GM19455 (cell line): ENCODE measurements around the gene RAB11FIP2.
A peak's percentile ranks its signal among the peaks of the same experiment; 100 is the strongest.

Experiments
- ATAC-seq: cut with Tn5 transposase; IDR thresholded peaks from one replicate; pipeline ENCODE4 v1.9.1; 2021; ENCODE audit not compliant: unreplicated experiment

RAB11FIP2 gene

DNA sequence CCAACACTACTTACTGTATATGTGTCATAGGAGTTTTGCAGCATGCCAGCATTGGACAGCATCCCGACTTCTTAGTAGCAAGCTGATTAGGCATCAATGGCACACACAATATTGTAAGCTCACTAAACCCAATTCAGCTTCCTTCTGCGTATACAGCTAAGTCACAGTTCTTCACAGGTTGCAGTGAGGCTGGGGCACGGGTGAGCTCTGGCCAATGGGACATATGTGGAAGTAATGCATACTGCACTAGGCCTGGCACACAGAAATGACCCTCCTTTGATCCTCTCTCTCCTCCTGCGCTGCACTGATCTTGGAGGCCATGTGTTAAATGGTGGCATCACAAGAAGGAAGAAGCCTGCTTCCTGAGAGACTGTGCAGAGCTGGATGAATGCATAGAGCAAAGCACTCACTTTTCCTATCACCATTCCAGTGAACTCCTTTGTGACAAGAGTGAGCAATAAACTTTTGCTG is 11.9 kb downstream of the RAB11FIP2 start:
- no peak for ATAC-seq

DNA sequence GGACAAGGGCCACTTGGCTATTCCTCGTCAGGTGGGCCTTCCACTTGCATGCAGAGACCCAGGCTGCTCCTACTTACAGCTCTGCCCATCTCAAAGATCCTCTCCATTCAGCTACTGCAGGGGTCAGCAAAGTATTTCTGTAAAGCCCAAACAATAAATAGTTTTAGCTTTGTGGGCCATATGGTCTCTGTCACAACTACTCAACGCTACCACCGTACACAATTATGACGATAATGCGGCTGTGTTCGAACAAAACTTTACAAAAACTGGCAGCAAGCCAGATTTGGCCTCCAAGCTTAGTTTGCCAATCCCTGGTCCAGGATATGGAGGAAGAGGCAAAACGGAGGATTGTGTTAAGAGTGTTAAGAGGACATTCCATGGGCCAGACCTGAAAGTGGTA is 12.8 kb downstream of the RAB11FIP2 start:
- ATAC-seq: no peak

DNA sequence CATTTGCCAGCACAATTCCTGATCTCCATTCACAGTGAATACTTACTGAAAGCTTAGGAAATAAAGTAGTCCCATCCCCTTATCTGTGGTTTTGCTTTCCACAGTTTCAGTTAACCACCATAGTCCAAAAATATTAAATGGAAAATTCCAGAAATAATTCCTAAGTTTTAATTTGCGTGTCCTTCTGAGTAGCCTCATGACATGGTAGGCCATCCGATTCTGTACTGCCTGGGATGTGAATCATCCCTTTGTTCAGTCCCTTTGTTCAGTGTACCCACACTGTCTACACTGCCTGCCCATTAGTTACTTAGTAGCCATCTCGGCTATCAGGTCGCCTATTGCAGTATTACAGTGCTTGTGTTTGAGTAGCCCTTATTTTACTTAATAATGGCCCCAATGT is 14.2 kb downstream of the RAB11FIP2 start:
- ATAC-seq: no peak

DNA sequence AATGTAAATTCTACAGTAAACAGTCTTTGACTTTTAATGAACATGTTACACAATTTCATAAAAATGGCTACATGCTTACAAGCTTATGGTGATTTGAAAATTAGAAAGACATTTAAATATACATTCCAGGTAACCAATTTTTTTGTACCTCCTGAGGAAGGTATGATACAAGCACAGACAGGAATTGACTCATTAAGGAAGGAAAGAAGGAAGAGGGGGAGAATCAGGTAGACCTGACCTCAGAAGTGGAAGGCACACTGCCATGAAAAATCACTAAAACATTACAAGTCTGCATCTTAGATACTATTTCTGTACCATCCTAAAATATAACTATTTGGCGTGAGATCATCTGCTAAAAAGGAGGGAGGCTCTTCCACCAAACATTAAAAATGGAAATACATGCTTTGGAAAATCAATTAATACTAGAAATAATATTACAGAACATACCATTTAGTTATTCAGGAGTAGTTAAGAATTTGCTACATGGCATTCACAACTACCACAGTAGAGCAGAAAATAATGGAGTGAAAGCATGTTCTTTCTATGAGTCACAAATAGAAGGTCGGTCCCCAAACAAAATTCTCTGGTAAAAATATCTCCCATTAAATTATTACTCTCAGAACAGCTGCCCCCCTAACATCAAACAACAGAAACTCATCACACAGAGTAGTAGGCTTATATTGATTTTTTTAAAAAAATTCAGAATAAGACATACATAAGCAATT is 15.2 kb downstream of the RAB11FIP2 start:
- ATAC-seq: no peak

DNA sequence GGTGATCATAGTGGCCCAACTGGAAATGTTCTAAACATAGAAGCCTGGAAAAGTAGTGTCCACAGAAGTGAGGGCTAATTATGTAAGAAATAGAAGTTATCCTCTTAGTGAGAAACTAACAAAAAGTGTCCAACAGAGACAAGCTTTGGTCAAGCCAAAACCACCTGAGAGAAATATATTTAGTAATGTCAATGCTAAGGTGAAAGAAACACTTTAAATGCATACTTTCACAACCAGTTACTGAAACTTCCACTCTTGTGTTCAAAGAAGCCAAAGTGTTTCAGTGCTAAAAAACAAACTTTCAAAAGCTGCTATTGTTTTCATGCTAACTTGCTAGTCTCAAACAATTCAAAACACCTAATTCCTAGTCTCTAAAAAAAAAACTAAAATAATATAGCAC is 18.1 kb downstream of the RAB11FIP2 start:
- peak; percentile 99 for ATAC-seq

DNA sequence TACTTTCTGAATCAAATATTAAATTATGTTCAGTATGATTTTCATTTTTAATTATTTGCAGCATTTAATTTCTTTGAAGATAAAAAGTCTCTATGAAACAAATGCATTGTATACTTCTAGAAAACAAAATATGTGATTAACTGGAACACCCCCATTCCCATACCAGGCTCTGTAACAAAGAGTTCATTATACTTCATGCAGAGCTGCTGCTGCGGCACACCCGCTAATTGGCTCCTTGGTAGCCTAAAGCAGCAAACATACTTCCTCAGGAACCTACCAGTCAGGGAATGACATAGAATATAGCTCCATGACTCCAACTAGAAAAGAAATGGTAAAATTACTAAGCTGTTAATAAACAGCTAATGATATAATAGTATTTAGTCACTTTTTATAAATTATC is 19.3 kb downstream of the RAB11FIP2 start:
- no peak for ATAC-seq

DNA sequence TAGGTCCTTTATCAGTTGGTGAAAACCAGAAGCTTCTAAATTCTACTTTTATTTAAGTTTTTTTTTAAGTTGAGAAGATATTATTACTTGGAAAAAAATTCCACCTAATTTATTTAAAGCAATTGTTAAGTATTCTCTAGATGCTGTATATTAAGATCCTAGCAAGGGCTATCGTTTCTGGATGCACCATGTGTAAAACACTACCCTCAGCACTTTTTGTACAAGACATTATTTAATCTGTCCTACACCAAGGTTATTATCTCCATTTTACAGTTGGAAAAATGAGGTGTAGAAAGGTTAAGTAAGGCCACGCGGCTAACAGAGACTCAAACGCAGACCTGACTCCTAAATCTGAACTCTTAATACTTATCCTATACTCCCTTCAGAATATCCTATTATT is 19.8 kb downstream of the RAB11FIP2 start:
- no peak for ATAC-seq

DNA sequence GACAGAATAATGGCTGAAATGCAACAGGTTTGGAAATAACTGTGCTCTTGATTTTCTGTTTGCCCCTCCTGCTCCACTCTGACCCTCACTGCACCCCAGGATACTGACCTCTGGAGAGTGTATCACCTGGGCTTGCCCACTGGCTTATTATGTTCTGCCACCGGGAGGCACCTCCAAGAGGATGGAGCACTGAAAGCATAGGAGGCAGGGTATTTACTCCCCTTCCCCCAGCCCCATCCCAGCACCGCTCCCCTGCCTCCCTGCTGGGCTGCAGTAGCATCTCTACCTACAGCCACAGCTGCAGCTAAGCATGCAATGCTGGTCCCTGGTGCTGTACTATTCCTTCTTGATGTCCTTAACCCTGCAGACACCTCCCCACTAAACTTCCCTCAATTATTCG is 26.4 kb downstream of the RAB11FIP2 start:
- ATAC-seq: no peak

DNA sequence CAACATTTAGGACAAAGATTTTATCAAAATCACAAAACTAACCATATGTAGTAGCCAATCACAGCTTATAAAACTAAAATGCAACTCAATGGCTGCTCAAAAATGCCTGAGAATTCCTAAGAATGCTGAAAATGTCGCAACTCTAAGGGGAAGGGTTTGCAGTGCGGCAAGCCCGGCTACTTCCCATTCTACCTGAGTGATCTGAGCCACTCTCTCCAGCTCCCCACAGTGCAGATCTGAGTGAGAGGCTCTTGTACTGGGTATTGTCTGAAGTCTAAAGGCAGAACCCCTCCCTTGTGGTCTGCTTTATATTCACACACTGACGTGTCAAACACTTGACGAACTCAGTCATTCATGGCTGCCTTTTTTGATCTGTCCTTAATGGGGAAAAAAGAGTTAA is 28.9 kb downstream of the RAB11FIP2 start:
- ATAC-seq: no peak

DNA sequence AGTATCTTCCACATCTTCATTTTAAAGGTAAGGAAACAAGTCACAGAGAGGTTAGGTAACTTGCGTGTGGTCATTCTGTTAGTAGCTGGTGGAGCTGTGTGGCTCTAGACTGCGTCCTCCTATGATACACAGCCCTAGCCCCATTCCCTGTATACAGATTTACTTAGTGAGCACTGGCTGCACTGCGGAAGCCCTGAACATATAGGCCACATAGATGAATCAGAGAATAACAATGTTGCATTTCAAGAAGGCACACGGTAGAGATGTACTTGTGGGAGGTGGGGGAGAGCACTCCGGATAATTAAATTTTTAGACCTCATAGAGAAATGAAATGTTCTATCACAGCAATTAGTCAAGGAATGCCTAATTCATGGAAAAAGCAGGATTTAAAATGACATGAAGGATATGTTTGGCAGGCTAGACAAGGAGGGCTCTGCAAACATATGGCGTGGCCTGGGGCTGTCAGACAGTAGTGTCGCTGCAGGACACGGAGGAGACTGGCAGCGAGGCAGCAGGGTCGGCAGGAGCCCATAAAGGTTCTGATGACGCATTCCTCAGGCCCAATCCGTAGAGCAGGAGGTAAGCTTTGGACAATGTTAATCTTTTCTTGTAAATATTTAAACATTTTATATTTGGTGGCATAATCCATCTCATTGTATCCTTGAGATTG is 29.5 kb downstream of the RAB11FIP2 start:
- no peak for ATAC-seq

DNA sequence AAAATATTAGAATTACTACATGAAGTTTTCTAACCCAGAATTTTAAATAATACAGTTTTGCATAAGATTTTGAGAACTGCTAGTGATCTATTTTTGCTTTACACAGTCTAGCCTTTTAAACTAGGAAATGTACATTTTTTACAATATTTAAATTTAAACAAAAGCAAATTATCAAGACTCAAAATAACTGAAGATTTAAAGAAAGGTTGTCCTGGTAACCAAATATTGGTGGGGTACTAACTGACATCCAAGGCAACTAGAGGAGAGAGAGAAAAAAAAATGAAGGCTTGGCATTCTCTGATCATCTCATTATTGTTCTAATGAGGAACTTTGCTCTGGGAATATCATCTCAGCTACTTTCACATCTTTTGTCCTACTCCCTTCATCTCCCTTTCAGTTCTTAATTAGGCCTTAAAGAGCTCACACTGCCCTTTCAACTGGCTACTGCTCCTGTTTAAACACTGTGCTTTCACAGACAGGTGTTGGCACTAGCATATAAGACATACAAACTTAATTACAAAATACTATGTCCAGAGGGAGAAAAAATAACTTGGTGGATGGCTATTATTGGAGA is 33.7 kb downstream of the RAB11FIP2 start:
- ATAC-seq: no peak

DNA sequence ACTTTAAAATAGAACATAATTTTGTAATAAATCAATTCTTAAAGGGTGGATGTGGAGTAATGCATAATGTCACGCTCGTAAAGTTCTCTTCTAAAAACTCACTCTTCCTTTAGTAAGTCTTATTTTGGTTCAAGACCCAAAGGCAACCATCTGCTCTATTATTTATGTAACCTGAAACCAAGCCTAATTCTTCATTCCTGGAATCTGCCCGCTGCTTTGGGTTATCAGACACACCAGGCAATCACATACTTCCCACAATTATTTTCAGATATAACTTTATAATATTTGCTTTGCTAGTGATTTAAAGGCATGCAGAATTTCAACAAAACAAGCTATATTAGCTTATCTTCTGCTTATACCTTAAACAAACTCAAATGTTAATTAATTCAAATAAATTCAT is 39.0 kb downstream of the RAB11FIP2 start:
- ATAC-seq: no peak

DNA sequence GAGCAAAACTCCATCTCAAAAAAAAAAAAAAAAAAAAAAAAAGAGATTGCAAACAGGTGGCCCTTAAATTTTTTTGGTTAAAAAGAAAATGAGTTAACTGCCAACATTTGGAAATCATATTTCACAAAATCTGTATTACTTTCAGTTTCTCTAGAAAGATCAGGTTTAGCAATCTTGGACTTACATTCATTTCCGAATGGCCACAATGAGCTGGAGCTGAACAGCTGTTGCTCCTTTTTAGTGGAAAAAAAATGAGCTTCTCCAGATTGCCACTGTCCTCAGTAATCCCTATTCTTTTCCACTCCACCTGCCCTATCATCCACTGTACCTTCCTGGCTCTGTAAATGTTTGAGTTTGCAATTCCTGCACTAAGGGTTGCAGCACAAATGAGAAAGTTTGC is 43.6 kb downstream of the RAB11FIP2 start:
- ATAC-seq: no peak

DNA sequence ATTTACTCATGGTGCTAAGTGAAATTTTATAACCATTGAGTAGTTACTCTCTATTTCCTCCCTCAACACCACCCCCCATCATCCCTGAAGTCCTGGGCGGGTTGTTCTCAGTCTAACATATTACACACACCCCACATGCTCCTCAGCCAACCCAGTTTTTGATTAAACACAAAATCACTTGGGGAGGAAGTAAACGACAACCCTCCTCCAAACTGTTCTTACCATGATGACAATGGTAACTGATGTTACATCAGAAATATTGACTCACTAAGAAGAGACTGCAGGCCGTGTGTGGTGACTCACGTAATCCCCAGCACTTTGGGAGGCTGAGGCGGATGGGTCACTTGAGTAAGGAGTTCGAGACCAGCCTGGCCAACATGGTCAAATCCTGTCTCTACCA is 44.2 kb downstream of the RAB11FIP2 start:
- no peak for ATAC-seq

DNA sequence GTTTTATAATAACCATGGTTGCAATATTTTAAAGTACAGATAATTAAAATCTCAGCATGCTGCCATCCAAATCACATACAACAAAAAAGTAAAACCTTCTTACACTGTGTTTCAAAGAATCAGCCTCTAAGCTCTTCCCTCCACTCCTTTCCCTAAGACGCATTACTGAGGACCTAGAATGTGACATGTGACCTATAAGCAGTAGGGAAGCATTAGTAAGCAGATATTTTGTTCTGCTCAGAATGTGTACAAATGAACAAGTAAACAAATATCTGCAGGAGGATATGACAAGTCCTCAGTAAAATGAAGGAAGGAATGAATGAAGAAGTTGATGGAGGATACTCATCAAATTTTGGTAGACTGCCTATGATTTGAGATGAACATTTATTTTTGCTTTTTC is 49.1 kb downstream of the RAB11FIP2 start:
- ATAC-seq: no peak

DNA sequence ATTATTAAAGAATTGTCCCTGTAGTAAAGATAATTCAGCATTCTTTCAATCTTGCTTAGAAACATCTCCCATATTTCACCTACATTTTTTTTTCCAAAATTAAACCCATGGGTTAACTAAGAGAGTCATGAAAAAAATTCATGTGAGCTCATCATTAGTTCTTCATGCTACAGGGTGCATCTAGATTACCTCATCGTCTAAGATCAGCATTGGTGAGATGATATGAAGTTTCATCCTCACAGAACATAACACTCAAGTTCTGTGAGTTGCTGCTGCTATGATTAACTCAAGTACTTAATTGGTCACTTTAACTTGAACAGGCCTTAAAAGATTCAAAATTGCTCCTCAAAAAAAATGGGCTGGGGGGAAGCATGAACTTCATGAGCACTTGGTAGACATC is 50.0 kb downstream of the RAB11FIP2 start:
- ATAC-seq: no peak

DNA sequence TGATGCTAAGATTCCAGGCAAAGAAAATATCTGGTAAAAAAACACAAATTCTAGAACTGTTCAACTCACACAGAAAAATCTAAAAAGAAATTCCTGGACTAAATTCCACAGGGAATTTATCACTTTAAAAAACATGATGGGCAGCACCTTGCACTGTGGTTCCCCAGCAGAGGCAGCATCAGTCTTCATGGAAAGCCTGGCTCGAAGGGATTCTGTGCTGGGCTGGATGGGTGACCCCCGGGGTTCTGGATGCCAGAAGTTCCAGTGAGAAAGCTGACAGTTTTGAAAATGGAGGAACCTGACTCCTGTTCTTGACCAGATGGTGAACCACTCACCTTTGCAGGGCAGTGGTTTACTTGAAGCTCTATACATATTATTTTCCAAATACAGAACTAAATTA is 52.0 kb downstream of the RAB11FIP2 start:
- no peak for ATAC-seq

DNA sequence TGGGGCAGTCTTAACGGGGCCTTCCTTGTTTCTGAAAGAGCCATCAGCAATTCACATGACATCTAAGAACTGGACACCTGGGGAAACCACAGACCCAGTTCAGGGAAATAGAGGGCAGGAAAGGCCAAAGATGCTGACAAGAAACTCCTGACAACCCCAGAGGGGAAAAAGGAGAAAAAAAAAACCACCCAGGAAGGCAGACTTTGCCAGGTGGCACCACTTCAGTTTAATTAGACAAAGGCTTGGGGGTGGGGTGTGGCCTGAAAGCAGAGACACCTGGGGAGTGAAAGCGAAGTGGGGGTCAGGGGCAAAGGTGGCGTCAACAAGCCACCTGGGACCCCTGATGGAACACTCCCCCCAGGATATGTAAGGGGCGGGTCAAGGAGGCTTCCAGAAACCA is 53.6 kb downstream of the RAB11FIP2 start:
- ATAC-seq: no peak

DNA sequence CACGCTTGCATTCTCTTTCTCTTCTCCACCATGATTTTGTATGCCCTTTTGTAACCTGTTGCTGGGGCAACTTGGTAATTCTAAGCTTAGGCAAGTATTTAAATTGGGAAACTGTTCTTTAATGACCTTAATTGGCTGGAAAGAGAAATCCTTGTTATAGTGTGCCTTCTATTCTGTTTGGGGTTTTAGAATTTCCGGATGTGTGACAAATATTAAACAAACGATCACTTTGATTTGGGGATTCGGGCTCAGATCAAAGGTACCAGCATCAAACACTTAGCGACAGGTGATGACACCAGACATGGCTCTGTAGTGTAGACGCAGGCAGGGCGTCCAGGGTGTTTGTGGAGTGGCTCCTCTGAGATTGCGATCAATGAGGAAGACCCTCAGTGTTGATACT is 55.0 kb downstream of the RAB11FIP2 start:
- ATAC-seq: no peak

DNA sequence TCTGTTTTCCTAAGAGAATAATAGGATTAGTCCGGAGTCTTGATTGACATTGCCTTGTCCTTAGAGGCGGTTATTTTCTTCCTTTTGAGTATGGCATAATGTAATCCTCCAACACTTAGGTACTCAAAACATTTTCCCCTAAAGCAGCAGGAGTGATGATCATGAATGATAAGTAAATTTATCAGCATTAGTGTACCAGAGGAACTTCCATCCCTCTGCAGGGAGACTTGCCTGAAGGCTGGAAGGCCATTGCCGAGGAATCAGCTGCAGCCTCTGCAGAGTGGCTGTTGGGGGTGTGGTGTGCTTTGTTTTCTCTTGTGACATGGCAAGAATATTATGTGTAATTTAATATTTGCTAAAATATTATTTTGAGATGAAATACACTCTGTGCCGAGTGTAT is 56.8 kb downstream of the RAB11FIP2 start:
- ATAC-seq: no peak

DNA sequence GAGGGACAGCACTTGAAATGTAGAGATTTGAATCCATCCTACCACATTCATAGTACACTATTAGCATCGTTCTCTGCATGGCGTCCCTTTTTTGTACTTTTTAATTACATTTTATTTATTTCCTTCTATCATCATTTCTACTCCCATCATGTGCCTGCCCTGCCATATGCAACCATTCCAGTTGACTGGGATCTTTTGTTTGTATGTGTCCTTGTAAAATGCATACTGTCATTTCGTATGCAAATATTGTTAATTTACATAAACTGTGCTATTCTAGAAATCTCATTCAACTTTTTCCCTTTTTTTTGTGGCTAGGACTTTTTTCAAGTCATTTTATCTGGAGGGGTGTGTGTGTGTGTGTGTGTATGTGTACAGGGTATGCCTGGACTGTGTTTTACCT is 57.9 kb downstream of the RAB11FIP2 start:
- ATAC-seq: no peak

DNA sequence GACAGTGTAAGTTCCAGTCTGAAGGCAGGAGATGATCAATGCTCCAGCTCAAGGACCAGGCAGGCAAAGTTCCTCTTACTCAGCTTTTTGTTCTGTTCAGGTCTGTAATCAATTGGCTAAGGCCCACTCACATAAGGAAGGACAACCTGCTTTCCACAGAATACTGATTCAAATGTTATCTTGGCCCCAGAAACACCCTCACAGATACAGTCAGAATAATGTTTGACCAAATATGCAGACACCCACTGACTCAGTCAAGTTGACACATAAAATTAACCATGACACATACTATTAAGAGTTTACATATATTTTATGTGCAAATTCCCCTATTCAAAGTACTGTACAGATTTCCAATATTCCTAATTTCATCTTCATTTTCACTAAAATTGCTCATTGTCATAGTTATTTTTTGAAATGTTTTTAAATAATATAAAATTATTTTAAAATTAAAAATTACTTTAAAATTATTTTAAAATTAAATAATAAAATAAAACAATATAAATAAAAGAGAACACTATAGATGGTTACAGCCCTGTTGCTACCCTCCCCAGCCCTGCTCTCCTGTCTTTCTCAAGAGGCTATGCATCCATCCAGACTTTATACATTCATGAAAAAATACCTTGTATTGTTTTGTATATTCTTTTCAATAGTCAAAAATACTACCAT is 59.4 kb downstream of the RAB11FIP2 start:
- ATAC-seq: no peak
